ENCODE data around the gene SLC39A11.

The SLC39A11 gene

GRCh38 chr17:72702998-72703397 lies 389.5 kb downstream of the SLC39A11 start:
- no peak for DNase-seq

- no peak for DNase-seq
These were observed 390.3 kb downstream of the SLC39A11 start for GRCh38 chr17:72702136-72702735.

GRCh38 chr17:72700226-72700625 lies 392.3 kb downstream of the SLC39A11 start:
- no peak for DNase-seq

DNA sequence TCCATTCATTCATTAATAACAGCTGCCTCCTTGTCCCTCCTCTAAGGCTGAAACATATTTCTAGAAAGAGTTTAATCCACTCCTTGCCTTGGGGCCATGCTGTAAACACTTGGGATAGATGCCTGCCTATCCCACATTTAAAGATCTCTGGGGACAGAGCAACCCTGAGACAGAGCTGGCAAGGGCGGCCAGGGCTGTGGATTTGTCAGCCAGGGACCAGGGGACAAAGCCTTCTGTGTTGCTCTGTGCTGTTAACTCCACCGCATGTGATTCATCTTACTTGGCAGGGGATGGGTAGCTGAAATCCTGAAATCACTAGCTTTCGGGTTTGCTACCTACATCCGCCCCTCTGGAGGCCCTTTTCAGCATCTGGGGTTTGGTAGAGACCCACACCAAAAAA lies 392.9 kb downstream of the SLC39A11 start:
- no peak for DNase-seq

DNA sequence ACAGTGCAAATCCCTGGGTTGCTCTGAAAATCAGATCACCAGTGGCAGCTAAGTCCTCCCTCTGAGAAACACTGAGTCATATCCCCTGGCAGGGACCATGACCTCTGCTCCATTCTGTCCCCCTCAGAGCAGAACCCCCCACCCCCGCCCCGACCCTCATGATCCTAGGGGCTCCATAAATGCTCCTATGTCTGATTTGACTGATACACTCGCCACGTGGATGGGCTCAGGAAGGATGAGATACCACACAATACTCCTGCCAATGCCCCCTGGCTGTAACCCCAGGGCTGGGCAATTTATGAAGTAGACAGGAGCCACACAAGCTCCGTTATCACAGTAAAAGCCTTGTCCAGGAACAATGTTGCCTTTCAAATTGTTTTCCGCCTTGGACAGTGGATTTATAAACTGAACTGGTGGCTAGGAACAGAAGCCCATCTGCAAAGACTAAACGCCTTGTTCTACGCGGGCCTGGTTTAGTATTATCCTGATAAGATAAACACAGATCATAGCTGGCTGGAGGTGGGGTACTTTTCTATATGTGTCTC lies 394.8 kb downstream of the SLC39A11 start:
- no peak for DNase-seq

DNA sequence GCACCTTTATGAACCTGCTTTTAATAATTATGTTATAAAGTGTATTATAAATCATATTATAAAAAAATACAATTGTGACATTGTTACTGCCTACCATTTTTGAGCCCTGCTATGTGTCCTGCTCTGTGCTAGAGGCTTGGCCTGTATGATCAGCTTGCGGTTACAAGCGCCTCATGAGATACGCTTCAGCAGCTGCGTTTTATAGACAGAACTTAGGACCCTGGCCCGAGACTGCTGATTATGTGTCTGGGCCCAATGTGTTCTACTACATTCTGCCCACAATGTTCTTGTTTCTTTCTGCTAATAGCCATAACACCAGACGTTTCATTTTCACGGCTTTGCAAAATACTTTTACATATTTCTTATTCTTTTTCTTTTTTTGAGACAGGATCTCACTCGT lies 395.8 kb downstream of the SLC39A11 start:
- DNase-seq = no peak

DNA sequence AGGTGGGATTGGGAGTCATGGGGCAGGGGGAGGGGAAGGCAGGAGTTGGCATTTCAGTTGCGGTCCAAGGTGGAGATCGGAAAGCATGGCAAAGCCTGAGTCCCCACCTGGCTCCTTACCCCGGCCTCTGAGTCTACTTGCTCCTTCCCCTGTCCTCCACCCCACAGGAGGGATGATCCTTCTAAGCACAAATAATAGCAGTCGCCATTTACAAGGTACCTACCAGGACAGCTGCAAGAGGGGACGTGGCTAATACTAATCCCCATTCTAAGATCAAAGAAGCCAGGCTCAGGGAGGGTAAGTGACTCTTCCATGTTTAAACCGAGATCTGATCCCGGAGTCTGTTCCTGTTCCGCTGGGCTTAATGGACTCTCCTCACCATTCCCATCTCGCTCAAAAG lies 396.3 kb downstream of the SLC39A11 start:
- no peak for DNase-seq

DNA sequence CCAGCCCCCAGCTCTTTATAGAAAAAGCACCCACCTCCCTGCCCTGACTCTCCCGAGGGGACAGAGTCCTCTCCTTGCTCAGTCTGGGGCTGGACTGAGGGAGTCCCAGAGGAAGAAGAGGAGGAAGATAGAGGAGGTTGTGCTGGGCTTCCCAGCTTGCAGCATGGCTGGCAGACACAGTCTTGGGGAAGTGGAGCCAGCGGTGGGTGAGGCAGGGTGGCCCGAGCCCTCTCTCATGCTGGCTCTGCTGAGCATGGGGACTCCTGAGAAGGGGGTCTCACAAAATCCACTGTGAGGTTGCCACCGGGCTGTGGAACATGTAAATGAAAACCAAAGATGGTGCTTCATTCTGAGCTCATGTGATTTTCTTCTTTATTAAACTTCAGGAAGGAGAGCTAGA lies 398.5 kb downstream of the SLC39A11 start:
- DNase-seq = no peak

DNA sequence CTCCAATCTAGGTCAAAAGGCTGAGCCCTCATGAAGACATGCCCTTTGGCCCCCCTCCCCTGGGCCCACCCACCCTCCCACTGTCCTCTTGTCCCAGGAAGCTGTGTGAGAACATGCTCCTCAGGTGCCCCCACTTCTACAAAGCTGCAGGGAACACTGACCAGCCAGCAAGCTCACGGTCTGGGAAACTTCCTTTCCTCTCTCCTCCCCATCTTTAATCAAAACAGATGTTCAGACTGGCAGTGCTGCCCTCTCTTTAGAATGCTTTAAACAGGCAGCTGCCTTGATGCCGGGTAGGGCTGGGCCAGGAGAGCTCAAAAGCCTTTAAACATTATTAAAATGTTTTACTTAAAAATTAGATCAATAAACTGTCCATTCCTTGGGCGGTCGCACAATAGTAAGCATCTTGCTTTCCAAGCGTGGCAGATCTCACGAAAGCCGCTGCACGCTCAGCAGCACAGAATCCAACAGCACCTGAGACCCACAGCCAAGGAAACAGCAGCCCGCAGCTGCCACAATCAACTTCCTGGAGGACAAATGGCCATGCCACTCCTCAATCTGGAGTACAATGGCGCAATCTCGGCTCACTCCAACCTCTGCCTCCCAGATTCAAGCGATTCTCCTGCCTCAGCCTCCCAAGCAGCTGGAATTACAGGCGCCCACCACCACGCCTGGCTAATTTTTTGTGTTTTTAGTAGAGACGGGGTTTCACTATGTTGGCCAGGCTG lies 399.2 kb downstream of the SLC39A11 start:
- DNase-seq = no peak

- no peak for DNase-seq
These were observed 399.8 kb downstream of the SLC39A11 start for GRCh38 chr17:72692676-72693075.

- DNase-seq = no peak
These were observed 400.9 kb downstream of the SLC39A11 start for GRCh38 chr17:72691586-72691985.

DNA sequence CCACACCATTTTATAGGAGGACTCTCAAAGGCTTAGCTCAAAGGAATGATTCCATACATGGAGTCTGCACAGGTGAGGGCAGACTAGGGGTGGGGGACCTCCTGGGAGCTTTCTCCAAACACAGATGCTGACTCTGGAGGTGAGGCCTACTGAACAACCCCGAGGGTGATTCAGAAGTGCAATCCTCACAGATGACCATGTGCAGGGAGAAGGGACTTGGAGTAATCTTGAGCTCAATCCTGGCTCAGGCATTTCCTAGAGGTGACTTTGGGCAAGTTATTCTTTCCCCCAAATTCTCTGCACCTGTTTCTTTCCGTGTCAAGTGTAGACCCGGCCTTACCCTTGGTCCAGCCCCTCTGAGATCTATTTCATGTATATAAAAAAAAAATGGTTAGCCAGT lies 401.5 kb downstream of the SLC39A11 start:
- DNase-seq = no peak

DNA sequence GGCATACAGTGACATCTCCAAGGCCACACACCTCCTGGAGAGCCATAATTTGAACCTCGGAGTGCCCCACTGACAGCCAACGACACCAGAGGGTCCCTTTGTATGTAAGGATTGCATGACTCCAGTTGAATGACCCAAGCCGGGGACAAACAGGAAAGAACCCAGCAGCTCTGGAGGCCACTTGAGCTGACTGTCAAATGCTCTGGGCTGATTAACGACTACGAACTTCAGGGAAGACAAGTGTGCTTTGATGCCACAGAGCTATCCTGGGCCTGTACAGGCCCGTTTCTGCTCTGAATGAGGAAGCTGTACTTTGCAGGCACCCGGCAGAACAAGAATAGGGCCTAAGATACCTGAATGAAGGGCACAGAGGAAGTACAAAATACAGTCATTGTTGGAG lies 404.6 kb downstream of the SLC39A11 start:
- no peak for DNase-seq

- DNase-seq = no peak
These were observed 408.0 kb downstream of the SLC39A11 start for GRCh38 chr17:72684405-72685020.

DNA sequence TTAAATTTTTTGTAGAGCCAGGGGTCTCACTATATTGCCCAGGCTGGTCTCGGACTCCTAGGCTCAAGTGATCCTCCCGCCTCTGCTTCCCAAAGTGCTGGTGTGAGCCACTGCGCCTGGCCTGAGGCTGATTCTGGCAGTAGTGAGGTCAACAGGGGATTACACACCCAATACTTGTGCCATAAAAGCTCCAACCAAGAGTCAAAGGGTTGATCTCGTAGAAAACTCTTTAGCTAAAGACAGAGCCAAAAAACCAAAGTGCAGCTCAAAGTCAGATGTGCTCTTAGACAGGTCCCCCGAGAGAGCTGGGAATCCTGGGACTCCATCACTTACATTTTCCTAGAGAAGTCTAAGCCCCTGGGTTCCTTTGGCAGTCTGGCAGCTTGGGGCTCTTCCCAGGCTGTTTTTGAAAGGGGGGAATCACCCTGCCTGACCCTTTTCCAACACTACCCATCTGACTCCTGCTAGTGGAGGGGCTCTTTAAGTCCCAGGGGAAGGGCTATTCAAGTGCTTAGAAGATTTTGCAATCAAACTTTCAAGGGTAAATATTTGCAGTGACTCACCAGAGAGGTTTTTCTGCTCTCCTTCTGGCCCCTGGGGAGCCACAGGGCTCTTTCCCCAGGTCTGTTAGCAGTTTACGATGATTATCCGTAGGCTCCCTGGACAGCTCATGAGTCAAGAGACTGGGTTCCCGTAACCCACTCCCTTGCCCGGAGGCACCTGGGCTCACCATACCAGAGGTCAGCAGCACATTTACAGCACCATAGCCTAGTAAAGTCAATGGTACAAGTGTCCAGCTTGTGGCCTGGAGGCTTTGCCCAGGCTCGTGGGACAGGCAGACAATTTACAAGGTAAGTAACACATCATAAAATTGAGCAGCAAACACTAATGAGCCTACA lies 408.7 kb downstream of the SLC39A11 start:
- no peak for DNase-seq

DNA sequence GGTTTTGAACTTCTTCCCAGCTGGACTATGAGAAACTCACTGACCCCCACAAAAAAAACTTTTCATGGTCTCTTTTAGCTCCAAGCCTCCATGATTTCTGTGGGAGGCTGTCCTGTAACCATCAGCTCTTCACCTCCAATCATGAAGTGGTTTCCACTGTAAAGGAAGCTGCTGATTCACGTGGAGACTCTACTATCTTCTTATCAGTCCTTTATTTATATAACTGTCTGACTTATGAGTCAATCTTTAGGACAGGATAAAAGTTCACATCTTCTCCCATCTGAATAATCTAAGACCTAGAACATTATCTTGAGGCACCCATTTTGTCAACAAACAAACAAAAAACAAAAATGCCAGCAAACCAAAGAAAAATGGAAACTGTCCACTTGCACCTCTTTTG lies 409.9 kb downstream of the SLC39A11 start:
- DNase-seq = no peak

DNA sequence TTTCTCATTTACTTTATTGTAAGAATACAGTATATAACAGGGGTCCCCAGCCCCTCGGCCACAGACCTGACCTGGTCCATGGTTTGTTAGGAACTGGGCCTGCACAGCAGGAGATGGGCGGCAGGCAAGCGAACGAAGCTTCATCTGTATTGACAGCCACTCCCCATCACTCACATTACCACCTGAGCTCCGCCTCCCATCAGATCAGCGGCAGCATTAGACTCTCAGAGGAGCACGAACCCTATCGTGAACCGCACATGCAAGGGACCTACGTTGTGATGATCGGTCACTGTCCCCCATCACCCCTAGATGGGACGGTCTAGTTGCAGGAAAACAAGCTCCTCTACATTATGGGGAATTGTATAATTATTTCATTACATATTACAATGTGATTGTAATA lies 410.6 kb downstream of the SLC39A11 start:
- no peak for DNase-seq

GRCh38 chr17:72677714-72678390 lies 414.6 kb downstream of the SLC39A11 start:
- DNase-seq = no peak

GRCh38 chr17:72677108-72677507 lies 415.4 kb downstream of the SLC39A11 start:
- no peak for DNase-seq

DNA sequence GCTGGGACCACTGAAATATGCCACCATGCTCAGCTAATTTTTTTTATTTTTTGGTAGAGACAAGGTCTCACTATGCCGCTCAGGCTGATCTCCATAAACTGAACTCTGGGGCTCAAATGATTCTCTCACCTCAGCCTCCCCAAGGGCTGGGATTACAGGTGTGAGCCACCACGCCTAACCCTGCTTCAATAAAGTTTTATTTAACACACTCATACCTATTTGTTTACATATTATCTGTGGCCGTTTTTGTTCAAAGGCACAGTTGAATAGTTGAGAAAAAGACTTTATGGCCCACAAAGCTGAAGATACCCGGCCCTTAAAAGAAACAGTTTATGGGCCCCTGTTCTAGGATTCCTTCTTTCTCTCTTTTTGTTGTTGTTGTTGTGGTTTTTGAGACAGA lies 419.8 kb downstream of the SLC39A11 start:
- no peak for DNase-seq

DNA sequence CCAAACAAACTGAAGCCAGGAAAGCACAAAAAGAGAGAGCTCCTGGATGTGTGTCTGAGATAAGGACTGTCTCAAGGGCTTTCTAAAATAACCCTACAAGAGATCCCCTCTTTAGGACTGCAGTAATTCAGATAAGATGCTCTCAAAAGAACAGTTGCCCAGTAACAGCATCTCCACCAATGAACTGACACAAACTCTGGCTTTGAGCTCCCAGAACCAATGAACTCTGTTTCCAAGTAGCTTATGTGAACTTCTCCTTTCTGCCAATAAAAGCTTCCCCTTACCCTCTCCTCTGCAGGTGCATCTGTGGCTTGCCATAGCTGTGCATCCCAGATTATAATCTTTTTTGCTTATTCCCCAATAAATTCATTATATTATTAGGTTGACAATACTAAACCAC lies 421.5 kb downstream of the SLC39A11 start:
- DNase-seq = no peak
